B cell (primary cell): ENCODE data around the gene AMBRA1. TPM values are rescaled to one million over a fixed set of nuclear protein-coding genes. Genes with fewer than 3 reads are reported as not detected.

Experiments used
- ATAC-seq: fragments of 200-7000 bp; cut with Tn5 transposase; one replicate; pipeline ENCODE4 v1.10.0; 2021; ENCODE audit warnings: low read depth, mild to moderate bottlenecking, moderate number of reproducible peaks, moderate library complexity
- CTCF ChIA-PET: fragments of 350-600 bp; sonication (Branson Sonifier 250); formaldehyde crosslinking; loops from one replicate; lab custom pipeline; 2021; ENCODE audit warnings: antibody characterized with exemption, inconsistent platforms; lab: Charles Lee
- POLR2A ChIA-PET: fragments of 350-600 bp; sonication (Branson Sonifier 250); formaldehyde crosslinking; loops from one replicate; lab custom pipeline; 2021; ENCODE audit warnings: antibody characterized with exemption; lab: Charles Lee
- DNase-seq: peaks from one replicate; pipeline ENCODE4 v3.0.0; 2013
- H2AFZ ChIP-seq: 2 replicates; pipeline ENCODE4 v1.6.1; 2012; ENCODE audit warnings: mild to moderate bottlenecking, low read depth, low read length; ENCODE audit not compliant: insufficient read depth, poor library complexity, severe bottlenecking
- H3K27ac ChIP-seq, 2 donors: 1 replicate in 1 of 2; 2 replicates in 1 of 2; pipeline ENCODE4 v1.5.1; 2012 to 2013; ENCODE audit warnings: low read length in 2 of 2, mild to moderate bottlenecking in 2 of 2, moderate library complexity in 1 of 2
- H3K27me3 ChIP-seq, 4 experiments: fragments of 200-600 bp in 1 of 4; sonication (generic) in 1 of 4; replicated peaks in 1 of 4; 1 replicate in 2 of 4; 2 replicates in 2 of 4; pipeline versions ENCODE4 v1.6.1 to v1.7.0; 2013 to 2016; ENCODE audit warnings: low read length in 3 of 4, mild to moderate bottlenecking in 2 of 4, mixed read lengths in 1 of 4, moderate library complexity in 1 of 4; ENCODE audit not compliant: insufficient read depth in 4 of 4, control insufficient read depth in 3 of 4; ENCODE audit errors: control extremely low read depth in 1 of 4
- H3K36me3 ChIP-seq, 2 experiments: replicated peaks in 1 of 2; 1 replicate in 1 of 2; 2 replicates in 1 of 2; pipeline versions ENCODE4 v1.6.1 to v1.7.1; 2013; ENCODE audit warnings: low read length in 1 of 2; ENCODE audit not compliant: insufficient read depth in 2 of 2, control insufficient read depth in 1 of 2; ENCODE audit errors: control extremely low read depth in 1 of 2, extremely low read depth in 1 of 2
- H3K4me1 ChIP-seq, 2 donors: fragments of 200-600 bp in 1 of 2; sonication (generic) in 1 of 2; 1 replicate in 1 of 2; 2 replicates in 1 of 2; pipeline versions ENCODE4 v1.5.1 to v1.6.1; 2013 to 2017; ENCODE audit warnings: low read length in 2 of 2; ENCODE audit not compliant: control insufficient read depth in 2 of 2, insufficient read depth in 2 of 2
- H3K4me2 ChIP-seq: replicated peaks from 2 replicates; pipeline ENCODE3; 2012; ENCODE audit warnings: mild to moderate bottlenecking, low read depth, low read length; ENCODE audit not compliant: poor library complexity, severe bottlenecking
- H3K4me3 ChIP-seq, 5 experiments: fragments of 200-600 bp in 1 of 5; sonication (generic) in 1 of 5; 1 replicate in 3 of 5; 2 replicates in 2 of 5; pipeline versions ENCODE4 v1.5.1 to v1.7.0; 2011 to 2016; ENCODE audit warnings: low read length in 4 of 5, mild to moderate bottlenecking in 4 of 5, low read depth in 2 of 5, control low read depth in 1 of 5, moderate library complexity in 1 of 5; ENCODE audit not compliant: insufficient read depth in 1 of 5; ENCODE audit errors: control extremely low read depth in 1 of 5, extremely low read depth in 1 of 5
- H3K79me2 ChIP-seq: fragments of 200-600 bp; sonication (generic); one replicate; pipeline ENCODE4 v1.6.0; 2016; ENCODE audit warnings: low read length; ENCODE audit not compliant: control insufficient read depth, insufficient read depth
- H3K9ac ChIP-seq: fragments of 200-600 bp; sonication (generic); 2 replicates; pipeline ENCODE4 v1.6.1; 2017; ENCODE audit warnings: mild to moderate bottlenecking, low read length, moderate library complexity
- H3K9me3 ChIP-seq, 3 donors: one replicate each; pipeline versions ENCODE4 v1.6.1 to v1.7.1; 2013; ENCODE audit warnings: low read length in 2 of 3; ENCODE audit not compliant: control insufficient read depth in 2 of 3, insufficient read depth in 1 of 3; ENCODE audit errors: control extremely low read depth in 1 of 3
- H4K20me1 ChIP-seq: 2 replicates; pipeline ENCODE4 v1.6.0; 2012; ENCODE audit warnings: mild to moderate bottlenecking, low read length; ENCODE audit not compliant: insufficient read depth, control insufficient read depth, poor library complexity, severe bottlenecking
- H3K27ac Mint-ChIP-seq: one replicate; pipeline ENCODE4 v1.8.0; 2021; ENCODE audit warnings: mixed read lengths
- H3K27me3 Mint-ChIP-seq: one replicate; pipeline ENCODE4 v1.8.0; 2021; ENCODE audit warnings: mixed read lengths
- H3K4me1 Mint-ChIP-seq: one replicate; pipeline ENCODE4 v1.8.0; 2021; ENCODE audit warnings: mixed read lengths
- H3K4me3 Mint-ChIP-seq: one replicate; pipeline ENCODE4 v1.8.0; 2021; ENCODE audit warnings: mixed read lengths
- H3K9me3 Mint-ChIP-seq: one replicate; pipeline ENCODE4 v1.8.0; 2022; ENCODE audit warnings: mixed read lengths; ENCODE audit not compliant: insufficient read depth
- CTCF ChIP-seq: fragments of 200-600 bp; IDR thresholded peaks from one replicate; pipeline ENCODE4 v1.8.0; 2022; ENCODE audit warnings: antibody characterized with exemption, mild to moderate bottlenecking
- EZH2 ChIP-seq: IDR thresholded peaks from 2 replicates; pipeline ENCODE4 v1.6.1; 2012; ENCODE audit warnings: borderline replicate concordance, low read depth, mild to moderate bottlenecking, moderate library complexity, low read length; ENCODE audit not compliant: insufficient read depth, poor library complexity, severe bottlenecking
- WGBS: methylation state at CpG from one replicate; pipeline ENCODE4 v1.1.5; 2013; ENCODE audit warnings: missing lambda C conversion rate; ENCODE audit not compliant: insufficient coverage; 5-methylcytosine and 5-hydroxymethylcytosine counted together
- intact Hi-C: fragments of 100-400 bp; cut with micrococcal nuclease; formaldehyde crosslinking; loops from one replicate; pipeline ENCODE4 v1.10.0; 2022
- polyA plus RNA-seq: library from polyadenylated mRNA; depleted of rRNA; stranded (reverse); fragments of >200 nt; gene quantifications from 2 replicates; pipeline ENCODE4 v1.2.3, GENCODE V29; 2012
- total RNA-seq, 2 donors: library from RNA; stranded (reverse); fragments of 120-200 nt in 1 of 2; gene quantifications; 1 replicate in 1 of 2; 2 replicates in 1 of 2; pipeline versions ENCODE4 v1.2.3 to v1.2.4, GENCODE V29; 2013 to 2022

AMBRA1 gene
- total and polyA plus RNA-seq, 2 donors (not counting 1 experiment from before 2014, with no cell fraction given) = 13.8 to 36.1 TPM

GRCh38 chr11:46385169-46386004, 208.4 kb downstream of the AMBRA1 start:
- Histone ChIP-seq H3K79me2 (no peaks in the 10 kb centered on the region), H2AFZ (no peak overlapping the region), H4K20me1 (no peaks in the 10 kb centered on the region), H3K9ac (no peak overlapping the region), H3K9me3 (peaks cover 0 to 33% (median 0%) of the 10 kb centered on the region in 3 donors), H3K27ac (no peak overlapping the region), H3K36me3 (no peaks in the 10 kb centered on the region), H3K27me3 (peaks cover 0 to 87% (median 49%) of the 10 kb centered on the region in 4 experiments), H3K4me2 (no peak overlapping the region), H3K4me3 (no peak overlapping the region), H3K4me1 (peaks cover 27 to 36% of the 10 kb centered on the region in 2 donors)
- CTCF ChIA-PET = no interaction called here
- Mint-ChIP-seq H3K27ac (no peak overlapping the region), H3K4me3 (no peak overlapping the region), H3K27me3 (peaks cover 60% of the 10 kb centered on the region), H3K9me3 (no peaks in the 10 kb centered on the region), H3K4me1 (peaks cover 12% of the 10 kb centered on the region)
- 99% methylated on average over 45 of the region's 47 CpGs for WGBS
- DNase-seq (no peak), ATAC-seq (no peak)
- intact Hi-C loops = no loop called here
- TF ChIP-seq EZH2 = no peak
- TF ChIP-seq CTCF = no peak
- POLR2A ChIA-PET = no interaction called here
